GM12864 (cell line): ENCODE measurements around the gene NEUROG1.
"Not testable (repeated sequence)": the region's sequence is repeated elsewhere in the genome, so short reads cannot be mapped to it uniquely, and the experiment has no call there.

Experiments used
- DNase-seq: peaks from one replicate; pipeline ENCODE4 v3.0.0-alpha.2; 2011; ENCODE audit warnings: low read depth
- H3K4me3 ChIP-seq: 2 replicates; pipeline ENCODE4 v1.5.1; 2011; ENCODE audit warnings: mild to moderate bottlenecking, low read depth, low read length, control low read depth
- TF ChIP-seq, protein P1 (sequence below): IDR thresholded peaks from 2 replicates; pipeline ENCODE4 v1.5.1; 2011; ENCODE audit warnings: low read depth, mild to moderate bottlenecking, moderate library complexity, low read length, control low read depth, inconsistent platforms; ENCODE audit errors: missing control alignments

NEUROG1 gene

DNA sequence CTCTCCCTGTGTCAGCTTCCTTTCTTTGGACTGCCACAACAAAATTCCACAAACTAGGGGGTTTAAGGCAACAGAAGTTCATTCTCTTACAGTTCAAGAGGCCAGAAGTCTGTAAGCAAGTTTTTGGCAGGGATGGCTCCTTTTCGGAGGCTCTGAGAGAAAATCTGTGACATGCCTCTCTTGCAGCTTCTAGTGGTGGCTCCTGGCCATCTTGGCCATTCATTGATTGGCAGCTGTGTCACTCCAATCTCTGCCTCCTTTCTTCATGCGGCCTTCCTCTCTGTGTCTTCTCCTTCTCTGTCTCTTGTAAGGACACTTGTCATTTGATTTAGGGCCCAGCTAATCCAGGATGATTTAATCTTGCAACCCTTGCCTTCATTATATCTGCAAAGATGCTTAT is 2.0 kb upstream of the NEUROG1 start:
- TF ChIP-seq, protein P1, sequence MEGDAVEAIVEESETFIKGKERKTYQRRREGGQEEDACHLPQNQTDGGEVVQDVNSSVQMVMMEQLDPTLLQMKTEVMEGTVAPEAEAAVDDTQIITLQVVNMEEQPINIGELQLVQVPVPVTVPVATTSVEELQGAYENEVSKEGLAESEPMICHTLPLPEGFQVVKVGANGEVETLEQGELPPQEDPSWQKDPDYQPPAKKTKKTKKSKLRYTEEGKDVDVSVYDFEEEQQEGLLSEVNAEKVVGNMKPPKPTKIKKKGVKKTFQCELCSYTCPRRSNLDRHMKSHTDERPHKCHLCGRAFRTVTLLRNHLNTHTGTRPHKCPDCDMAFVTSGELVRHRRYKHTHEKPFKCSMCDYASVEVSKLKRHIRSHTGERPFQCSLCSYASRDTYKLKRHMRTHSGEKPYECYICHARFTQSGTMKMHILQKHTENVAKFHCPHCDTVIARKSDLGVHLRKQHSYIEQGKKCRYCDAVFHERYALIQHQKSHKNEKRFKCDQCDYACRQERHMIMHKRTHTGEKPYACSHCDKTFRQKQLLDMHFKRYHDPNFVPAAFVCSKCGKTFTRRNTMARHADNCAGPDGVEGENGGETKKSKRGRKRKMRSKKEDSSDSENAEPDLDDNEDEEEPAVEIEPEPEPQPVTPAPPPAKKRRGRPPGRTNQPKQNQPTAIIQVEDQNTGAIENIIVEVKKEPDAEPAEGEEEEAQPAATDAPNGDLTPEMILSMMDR: no peak
- no peak overlapping the region for H3K4me3 ChIP-seq
- DNase-seq: no peak

DNA sequence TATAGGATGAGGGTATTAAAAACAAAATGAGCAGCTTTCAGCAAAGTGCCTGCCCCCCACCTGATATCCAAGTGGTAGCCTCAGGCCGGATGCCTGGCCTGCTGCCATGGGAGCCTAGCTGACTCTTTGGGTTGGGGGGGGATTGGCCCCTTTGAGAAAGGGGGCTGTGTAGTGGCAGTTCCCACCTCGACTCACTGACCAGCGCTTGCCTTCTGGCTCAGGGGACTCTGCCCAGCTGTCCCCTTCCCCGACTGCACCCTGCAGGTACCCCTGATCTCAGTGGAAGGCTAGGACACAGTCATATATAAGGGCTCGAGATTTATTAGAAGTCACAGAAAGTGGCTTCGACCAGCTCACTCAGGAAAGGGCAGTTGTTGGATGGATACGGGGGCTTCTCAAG is 1.5 kb upstream of the NEUROG1 start:
- no peak for DNase-seq
- no peak overlapping the region for H3K4me3 ChIP-seq
- TF ChIP-seq, protein P1: no peak

GRCh38 chr5:135535420-135535819 is 344 bp downstream of the NEUROG1 start:
- TF ChIP-seq, protein P1: no peak
- no peak overlapping the region for H3K4me3 ChIP-seq
- DNase-seq: no peak

GRCh38 chr5:135534609-135535419 is 950 bp downstream of the NEUROG1 start:
- TF ChIP-seq, protein P1: no peak

GRCh38 chr5:135533794-135534193 is 2.0 kb downstream of the NEUROG1 start:
- H3K4me3 ChIP-seq: no peak overlapping the region
- no peak for DNase-seq
- TF ChIP-seq, protein P1: no peak

More at GRCh38 chr5:135534609-135535419, 950 bp downstream of the NEUROG1 start:
- DNase-seq: no peak
- no peak overlapping the region for H3K4me3 ChIP-seq

GRCh38 chr5:135533334-135533733 is 2.4 kb downstream of the NEUROG1 start:
- H3K4me3 ChIP-seq: no peak overlapping the region
- no peak for DNase-seq
- TF ChIP-seq, protein P1: no peak

DNA sequence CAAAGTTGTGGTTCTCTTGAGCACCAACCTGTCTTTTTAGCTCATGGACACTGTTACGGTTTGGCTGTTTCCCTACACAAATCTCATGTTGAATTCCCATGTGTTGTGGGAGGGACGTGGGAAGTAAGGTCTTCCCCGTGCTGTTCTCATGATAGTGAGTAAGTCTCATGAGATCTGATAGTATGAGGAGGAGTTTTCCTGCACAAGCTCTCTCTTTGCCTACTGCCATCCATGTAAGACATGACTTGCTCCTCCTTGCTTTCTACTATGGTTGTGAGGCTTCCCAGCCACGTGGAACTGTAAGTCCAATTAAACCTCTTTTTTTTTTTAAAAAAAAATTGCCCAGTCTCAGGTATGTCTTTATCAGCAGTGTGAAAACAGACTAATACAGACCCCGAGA is 6.2 kb downstream of the NEUROG1 start:
- not testable (repeated sequence) for H3K4me3 ChIP-seq, DNase-seq
